ELR (cell line): Measurements from ENCODE around the gene STAB1.

Experiments
- DNase-seq: peaks from one replicate; pipeline ENCODE4 v3.0.0-alpha.2; 2015; ENCODE audit warnings: low read depth

STAB1 gene

DNA sequence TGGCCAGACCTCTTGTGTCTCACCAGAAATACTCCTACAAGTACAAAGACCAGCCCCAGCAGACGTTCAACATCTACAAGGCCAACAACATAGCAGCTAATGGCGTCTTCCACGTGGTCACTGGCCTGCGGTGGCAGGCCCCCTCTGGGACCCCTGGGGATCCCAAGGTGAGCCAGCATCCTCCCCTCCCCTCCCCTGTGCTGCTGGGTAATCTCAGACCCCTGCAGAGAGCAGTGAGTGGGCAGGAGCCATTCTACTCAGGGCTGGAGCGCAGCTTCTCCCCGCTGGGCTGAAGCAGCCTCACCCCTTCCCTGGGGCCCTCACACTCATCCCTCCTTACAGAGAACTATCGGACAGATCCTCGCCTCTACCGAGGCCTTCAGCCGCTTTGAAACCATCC, 9.8 kb downstream of the STAB1 start:
- DNase-seq: no peak

DNA sequence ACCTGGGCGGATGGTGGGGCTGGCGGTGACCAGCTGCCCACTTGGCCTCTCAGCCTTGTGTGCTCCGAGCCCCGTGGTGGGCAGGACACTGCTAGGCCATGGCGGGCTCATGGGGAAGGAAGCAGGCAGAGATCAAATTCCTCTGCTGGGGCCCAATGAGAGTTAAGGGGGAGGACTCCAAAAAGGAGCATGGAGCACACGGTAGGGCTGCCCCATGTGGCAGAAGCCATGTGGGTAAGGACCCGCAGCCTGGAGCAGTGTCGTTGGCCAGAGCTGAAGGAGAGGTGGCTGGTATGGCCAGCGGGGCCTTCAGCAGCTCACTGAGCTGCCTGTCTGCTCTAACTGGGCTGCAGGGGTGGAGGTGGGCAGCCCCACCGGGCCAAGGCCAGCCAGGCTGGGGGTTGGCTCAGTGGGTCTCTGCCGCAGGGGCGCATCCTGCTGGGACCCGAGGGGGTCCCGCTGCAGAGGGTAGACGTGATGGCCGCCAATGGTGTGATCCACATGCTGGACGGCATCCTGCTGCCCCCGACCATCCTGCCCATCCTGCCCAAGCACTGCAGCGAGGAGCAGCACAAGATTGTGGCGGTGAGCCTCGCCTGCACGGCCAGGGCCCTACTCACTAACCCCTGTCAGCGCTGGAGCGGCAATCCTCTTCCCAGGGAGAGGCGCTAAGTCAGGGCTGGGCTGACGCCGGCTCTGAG, 11.3 kb downstream of the STAB1 start:
- no peak for DNase-seq

DNA sequence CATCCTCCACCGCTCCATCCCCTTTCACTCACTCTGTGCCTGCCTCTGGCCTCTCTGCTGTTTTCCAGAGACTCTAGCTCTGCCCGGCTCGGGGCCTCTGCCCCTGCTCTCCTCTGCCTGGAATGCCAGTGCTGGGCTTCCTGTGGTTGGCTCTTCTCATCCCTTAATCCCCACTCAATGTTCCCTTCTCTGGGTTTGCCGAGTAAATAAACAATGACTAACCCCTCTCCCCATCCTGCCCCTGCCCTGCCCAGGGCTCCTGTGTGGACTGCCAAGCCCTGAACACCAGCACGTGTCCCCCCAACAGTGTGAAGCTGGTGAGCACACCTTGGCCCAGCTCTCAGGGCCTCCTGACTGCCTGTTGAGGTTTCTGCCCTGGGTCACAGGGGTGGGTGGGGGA, 12.2 kb downstream of the STAB1 start:
- DNase-seq: peak; percentile 73

DNA sequence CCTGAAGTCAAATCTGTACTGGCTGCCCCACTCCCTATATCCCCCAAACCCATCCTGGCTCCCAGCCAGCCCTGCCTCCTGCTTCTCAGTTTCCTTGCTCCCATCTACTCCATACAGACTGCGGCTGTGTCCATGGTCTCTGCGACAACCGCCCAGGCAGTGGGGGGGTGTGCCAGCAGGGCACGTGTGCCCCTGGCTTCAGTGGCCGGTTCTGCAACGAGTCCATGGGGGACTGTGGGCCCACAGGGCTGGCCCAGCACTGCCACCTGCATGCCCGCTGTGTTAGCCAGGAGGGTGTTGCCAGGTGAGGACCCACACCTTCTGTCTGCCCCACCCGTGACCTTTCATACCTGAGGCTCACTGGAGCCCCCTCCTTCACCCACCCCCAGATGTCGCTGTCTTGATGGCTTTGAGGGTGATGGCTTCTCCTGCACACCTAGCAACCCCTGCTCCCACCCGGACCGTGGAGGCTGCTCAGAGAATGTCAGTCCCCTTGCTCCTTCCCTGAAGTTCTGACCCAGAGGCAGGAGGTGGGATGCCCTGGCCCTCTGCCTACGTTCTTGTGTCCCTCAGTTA, 14.7 kb downstream of the STAB1 start:
- no peak for DNase-seq

DNA sequence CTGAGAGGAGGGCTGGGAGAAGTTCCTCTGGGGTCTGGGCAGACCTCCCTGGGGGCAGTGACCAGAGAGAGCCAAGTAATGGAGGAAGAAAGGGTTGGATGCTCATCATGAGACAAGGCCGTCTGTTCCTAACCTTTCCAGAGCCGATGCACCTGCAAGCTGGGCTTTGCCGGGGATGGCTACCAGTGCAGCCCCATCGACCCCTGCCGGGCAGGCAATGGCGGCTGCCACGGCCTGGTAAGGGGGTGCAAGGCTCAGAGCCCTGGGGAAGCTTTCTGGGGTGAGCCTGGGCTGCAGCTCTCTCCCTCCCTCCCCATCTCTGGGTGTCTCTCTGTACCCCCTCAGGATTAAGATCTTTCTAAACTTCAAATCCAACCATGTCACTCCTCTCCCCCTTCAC, 16.4 kb downstream of the STAB1 start:
- no peak for DNase-seq

DNA sequence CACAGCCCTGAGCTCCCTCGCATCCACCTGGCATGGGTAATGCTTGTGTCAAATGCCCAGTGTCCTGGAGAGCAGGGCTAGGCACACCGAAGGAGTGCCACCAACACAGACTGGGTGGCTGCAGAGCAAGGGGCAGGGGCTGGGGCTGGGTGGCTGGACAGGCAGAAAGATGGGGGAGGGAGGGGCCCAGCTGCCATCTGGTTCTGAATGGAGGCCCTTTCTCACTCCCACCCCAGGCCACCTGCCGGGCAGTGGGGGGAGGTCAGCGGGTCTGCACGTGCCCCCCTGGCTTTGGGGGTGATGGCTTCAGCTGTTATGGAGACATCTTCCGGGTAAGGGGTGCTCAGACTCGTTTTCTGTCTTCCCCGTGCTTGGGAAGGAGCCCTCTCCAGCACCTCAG, 17.0 kb downstream of the STAB1 start:
- DNase-seq: no peak

GRCh38 chr3:52512727-52513126, 17.6 kb downstream of the STAB1 start:
- DNase-seq: no peak

GRCh38 chr3:52513281-52513680, 18.1 kb downstream of the STAB1 start:
- DNase-seq: no peak

DNA sequence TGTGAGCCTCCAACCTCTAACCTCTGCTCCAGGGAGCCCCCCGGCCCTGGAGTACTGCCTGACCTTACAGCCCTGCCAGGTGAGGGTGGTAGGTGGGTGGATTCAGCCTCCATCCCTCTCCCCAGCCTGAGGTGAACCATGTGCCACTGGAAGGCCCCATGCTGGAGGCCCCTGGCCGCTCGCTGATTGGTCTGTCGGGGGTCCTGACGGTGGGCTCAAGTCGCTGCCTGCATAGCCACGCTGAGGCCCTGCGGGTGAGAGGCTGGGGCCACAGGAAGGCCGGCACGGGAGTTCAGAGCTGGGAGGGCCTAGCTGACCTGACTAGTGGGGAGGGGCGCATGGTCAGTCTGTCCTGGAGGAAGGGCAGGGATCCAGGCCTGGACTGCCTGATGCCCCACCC, 19.4 kb downstream of the STAB1 start:
- no peak for DNase-seq

- DNase-seq: no peak
These were observed 20.1 kb downstream of the STAB1 start for GRCh38 chr3:52515192-52515591.

- no peak for DNase-seq
These were observed 21.5 kb downstream of the STAB1 start for GRCh38 chr3:52516509-52517195.

DNA sequence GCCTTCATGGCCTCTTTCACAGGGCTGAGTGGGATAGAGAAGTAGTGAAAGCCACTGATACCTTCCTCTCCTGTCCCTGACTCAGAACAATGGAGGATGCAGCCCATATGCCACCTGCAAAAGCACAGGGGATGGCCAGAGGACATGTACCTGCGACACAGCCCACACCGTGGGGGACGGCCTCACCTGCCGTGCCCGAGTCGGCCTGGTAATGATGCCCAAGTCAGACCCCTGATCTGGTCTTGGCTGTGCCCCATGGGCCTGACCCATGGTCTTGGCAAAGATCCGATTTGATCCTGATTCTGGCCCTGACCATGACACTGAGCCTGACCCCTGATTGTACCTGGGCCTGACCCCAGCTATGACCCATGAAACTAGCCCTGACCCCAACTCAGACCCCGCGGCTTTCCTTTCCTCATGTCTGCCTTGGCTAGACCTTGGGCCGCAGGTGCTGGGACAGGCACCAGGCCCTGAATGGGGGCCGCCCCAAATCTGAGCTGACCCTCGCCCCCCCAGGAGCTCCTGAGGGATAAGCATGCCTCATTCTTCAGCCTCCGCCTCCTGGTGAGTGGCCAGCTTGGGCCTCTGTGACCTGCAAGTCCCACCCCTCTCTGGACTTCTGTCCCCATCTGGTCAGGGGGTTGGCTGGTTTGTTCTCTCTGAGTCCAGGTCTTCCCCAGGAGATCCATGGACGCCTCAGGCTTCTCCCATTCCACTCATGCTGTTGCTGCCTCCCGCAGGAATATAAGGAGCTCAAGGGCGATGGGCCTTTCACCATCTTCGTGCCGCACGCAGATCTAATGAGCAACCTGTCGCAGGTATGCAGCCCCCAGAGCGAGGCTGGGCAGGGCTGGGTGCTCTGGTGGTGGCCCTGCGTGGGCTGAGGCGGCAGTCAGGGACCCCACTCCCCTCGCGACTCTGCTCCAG, 22.9 kb downstream of the STAB1 start:
- no peak for DNase-seq

- DNase-seq: no peak
These were observed 23.7 kb downstream of the STAB1 start for GRCh38 chr3:52518723-52519444.

GRCh38 chr3:52519445-52520140, 24.5 kb downstream of the STAB1 start:
- DNase-seq: no peak

DNA sequence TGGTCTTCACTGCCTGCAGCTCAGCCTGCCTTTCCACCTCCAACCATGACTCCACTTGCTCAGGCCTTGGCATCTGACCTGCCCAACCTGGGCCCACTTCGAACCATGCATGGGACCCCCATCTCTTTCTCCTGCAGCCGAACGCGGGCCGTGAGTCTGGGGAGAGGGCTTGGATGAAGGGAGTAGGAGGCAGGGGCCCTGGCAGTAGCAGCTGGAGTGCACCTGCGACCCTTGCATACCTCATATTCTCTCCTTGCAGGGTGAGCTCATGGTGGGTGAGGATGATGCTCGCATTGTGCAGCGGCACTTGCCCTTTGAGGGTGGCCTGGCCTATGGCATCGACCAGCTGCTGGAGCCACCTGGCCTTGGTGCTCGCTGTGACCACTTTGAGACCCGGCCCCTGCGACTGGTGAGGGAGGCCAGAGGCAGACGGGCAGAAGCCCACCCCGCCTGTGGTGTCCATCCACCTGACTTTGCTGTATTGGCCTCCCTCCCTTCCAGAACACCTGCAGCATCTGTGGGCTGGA, 25.1 kb downstream of the STAB1 start:
- DNase-seq: no peak

DNA sequence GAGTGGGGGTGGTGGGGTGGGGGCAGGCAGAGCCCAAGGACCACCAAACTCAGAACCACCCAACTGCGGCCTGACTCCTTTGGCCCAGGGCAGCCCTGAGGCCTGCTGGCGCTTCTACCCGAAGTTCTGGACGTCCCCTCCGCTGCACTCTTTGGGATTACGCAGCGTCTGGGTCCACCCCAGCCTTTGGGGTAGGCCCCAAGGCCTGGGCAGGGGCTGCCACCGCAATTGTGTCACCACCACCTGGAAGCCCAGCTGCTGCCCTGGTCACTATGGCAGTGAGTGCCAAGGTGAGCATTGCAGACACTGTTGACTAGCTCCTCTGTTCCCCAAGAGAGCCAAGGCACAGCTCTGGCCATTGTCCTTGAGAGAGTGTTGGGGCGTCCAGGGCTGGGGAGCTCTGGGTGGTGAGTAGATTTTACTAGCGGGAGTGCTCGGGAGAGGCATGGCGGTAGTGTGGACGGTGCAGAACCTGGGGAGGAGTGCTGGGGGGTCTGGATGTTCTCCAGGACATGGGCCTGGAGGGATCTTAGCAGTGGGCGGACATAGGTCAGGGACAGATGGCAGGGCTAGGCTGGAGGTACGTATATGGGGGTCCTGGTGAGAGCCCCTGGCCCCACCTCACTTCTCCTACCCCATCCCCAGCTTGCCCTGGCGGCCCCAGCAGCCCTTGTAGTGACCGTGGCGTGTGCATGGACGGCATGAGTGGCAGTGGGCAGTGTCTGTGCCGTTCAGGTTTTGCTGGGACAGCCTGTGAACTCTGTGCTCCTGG, 25.8 kb downstream of the STAB1 start:
- DNase-seq: no peak

GRCh38 chr3:52521488-52521824, 26.3 kb downstream of the STAB1 start:
- DNase-seq: no peak

DNA sequence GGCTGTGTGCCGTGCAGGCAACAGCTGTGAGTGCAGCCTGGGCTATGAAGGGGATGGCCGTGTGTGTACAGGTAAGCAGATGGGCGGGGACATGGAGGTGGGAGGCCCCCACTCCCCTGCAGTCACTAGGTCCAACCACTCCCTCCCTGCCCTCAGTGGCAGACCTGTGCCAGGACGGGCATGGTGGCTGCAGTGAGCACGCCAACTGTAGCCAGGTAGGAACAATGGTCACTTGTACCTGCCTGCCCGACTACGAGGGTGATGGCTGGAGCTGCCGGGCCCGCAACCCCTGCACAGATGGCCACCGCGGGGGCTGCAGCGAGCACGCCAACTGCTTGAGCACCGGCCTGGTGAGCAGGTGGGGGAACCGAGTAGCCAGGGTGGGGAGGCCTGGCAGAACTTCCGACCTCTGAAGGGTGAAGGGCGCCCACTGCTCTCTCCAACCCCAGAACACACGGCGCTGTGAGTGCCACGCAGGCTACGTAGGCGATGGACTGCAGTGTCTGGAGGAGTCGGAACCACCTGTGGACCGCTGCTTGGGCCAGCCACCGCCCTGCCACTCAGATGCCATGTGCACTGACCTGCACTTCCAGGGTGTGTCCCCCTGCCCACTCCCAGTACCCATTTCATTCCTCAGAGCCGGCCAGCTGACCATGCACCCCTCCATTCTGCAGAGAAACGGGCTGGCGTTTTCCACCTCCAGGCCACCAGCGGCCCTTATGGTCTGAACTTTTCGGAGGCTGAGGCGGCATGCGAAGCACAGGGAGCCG, 26.9 kb downstream of the STAB1 start:
- no peak for DNase-seq

DNA sequence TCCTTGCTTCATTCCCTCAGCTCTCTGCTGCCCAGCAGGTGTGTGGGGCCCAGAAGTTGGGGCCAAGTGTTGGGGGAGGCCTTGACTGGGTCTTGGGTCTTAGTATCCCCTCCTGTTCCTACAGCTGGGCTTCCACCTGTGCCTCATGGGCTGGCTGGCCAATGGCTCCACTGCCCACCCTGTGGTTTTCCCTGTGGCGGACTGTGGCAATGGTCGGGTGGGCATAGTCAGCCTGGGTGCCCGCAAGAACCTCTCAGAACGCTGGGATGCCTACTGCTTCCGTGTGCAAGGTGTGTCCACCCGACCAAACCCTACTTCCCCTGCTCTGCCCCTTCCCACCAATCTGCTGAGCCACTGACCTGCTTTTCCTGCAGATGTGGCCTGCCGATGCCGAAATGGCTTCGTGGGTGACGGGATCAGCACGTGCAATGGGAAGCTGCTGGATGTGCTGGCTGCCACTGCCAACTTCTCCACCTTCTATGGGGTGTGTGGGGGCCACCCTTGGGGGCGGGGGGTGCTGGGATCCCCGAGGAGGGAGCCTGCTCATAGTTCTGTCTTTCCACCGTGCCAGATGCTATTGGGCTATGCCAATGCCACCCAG, 27.6 kb downstream of the STAB1 start:
- no peak for DNase-seq
